ENCODE data around the gene COX4I1. TPM values are rescaled to one million over a fixed set of nuclear protein-coding genes. Genes with fewer than 3 reads are reported as not detected.

The COX4I1 gene
- total and polyA plus RNA-seq, 10 of the 15 experiments (the other 5 are each of a cell fraction or from before 2014, with no cell fraction given) = 480 to 1,889 (median 872) TPM

GRCh38 chr16:85794696-85795095 is 4.8 kb upstream of the COX4I1 start:
- Histone ChIP-seq H3K9me3 (replicated peaks; ENCODE audit: control insufficient read depth, insufficient read depth, low read length) (no peaks in the 10 kb centered on the region), H3K4me1 (ENCODE audit: control insufficient read depth, insufficient read depth, low read length) (no peaks in the 10 kb centered on the region; the same call in 1 of the 2 replicates), H2AFZ (ENCODE audit: control insufficient read depth, low read depth, low read length) (no peak overlapping the region), H3K27me3 (replicated peaks in 1 of 2; ENCODE audit: control insufficient read depth in 2 of 2, insufficient read depth in 2 of 2, low read length in 1 of 2) (no peaks in the 10 kb centered on the region), H3K36me3 (ENCODE audit: control insufficient read depth in 2 of 2, insufficient read depth in 2 of 2, low read length in 1 of 2) (peaks cover 7% of the 10 kb centered on the region in 2 experiments; a peak in 3 of 4 replicates), H3K4me3 (no peak overlapping the region), H3K79me2 (ENCODE audit: control insufficient read depth, insufficient read depth, low read length) (peaks cover 40% of the 10 kb centered on the region), H3K4me2 (ENCODE audit: control insufficient read depth, insufficient read depth) (no peak overlapping the region), H3K27ac (ENCODE audit: control insufficient read depth, insufficient read depth) (no peak overlapping the region), H4K20me1 (ENCODE audit: control insufficient read depth, insufficient read depth) (no peaks in the 10 kb centered on the region), H3K9ac (ENCODE audit: control insufficient read depth, insufficient read depth, low read length) (no peak overlapping the region)
- RAD21 ChIA-PET (ENCODE audit: unreplicated experiment) = no interaction called here
- DNase-seq (ENCODE audit: low read depth, low spot score) = no peak
- BruUV-seq (replicated peaks) = no TSS peak
- in situ Hi-C loops (cut with MboI) (no loop called here), intact Hi-C loops (cut with micrococcal nuclease; ENCODE audit: unreplicated experiment) (no loop called here)
- ATAC-seq = no peak
- POLR2A ChIA-PET = no interaction called here
- 100% methylated on average over 8 of the region's 8 CpGs for WGBS (ENCODE audit: insufficient coverage, insufficient replicate concordance, low lambda C conversion rate, missing lambda C conversion rate)
- no peak for TF ChIP-seq CBX5 (IDR thresholded peaks at IDR 0.05; ENCODE audit: low read depth)
- no peak for TF ChIP-seq NRF1 (conservative IDR thresholded peaks at IDR 0.05; ENCODE audit: low read depth, low read length)
- TF ChIP-seq, protein P1, sequence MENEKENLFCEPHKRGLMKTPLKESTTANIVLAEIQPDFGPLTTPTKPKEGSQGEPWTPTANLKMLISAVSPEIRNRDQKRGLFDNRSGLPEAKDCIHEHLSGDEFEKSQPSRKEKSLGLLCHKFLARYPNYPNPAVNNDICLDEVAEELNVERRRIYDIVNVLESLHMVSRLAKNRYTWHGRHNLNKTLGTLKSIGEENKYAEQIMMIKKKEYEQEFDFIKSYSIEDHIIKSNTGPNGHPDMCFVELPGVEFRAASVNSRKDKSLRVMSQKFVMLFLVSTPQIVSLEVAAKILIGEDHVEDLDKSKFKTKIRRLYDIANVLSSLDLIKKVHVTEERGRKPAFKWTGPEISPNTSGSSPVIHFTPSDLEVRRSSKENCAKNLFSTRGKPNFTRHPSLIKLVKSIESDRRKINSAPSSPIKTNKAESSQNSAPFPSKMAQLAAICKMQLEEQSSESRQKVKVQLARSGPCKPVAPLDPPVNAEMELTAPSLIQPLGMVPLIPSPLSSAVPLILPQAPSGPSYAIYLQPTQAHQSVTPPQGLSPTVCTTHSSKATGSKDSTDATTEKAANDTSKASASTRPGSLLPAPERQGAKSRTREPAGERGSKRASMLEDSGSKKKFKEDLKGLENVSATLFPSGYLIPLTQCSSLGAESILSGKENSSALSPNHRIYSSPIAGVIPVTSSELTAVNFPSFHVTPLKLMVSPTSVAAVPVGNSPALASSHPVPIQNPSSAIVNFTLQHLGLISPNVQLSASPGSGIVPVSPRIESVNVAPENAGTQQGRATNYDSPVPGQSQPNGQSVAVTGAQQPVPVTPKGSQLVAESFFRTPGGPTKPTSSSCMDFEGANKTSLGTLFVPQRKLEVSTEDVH (IDR thresholded peaks at IDR 0.05; ENCODE audit: low read depth, partially characterized antibody) = no peak
- TF ChIP-seq LARP7 (IDR thresholded peaks at IDR 0.05) = no peak
- TF ChIP-seq POLR2A (IDR thresholded peaks at IDR 0.05; ENCODE audit: low read depth, low read length) = no peak
- TF ChIP-seq, protein P2, sequence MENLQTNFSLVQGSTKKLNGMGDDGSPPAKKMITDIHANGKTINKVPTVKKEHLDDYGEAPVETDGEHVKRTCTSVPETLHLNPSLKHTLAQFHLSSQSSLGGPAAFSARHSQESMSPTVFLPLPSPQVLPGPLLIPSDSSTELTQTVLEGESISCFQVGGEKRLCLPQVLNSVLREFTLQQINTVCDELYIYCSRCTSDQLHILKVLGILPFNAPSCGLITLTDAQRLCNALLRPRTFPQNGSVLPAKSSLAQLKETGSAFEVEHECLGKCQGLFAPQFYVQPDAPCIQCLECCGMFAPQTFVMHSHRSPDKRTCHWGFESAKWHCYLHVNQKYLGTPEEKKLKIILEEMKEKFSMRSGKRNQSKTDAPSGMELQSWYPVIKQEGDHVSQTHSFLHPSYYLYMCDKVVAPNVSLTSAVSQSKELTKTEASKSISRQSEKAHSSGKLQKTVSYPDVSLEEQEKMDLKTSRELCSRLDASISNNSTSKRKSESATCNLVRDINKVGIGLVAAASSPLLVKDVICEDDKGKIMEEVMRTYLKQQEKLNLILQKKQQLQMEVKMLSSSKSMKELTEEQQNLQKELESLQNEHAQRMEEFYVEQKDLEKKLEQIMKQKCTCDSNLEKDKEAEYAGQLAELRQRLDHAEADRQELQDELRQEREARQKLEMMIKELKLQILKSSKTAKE (IDR thresholded peaks at IDR 0.05; ENCODE audit: low read depth, poor library complexity, severe bottlenecking) = no peak
- TF ChIP-seq HDAC6 (IDR thresholded peaks at IDR 0.05; ENCODE audit: unreplicated experiment) = no peak
- TF ChIP-seq PKNOX1 (IDR thresholded peaks at IDR 0.05) = no peak
- no peak for TF ChIP-seq EZH2 (IDR thresholded peaks at IDR 0.05; ENCODE audit: borderline replicate concordance, control insufficient read depth, low read depth, low read length)
- TF ChIP-seq SREBF2 (IDR thresholded peaks at IDR 0.05; ENCODE audit: low read length) = no peak
- no peak for TF ChIP-seq PML (IDR thresholded peaks at IDR 0.05; ENCODE audit: low read length)
- no peak for TF ChIP-seq EP300 (IDR thresholded peaks at IDR 0.05; ENCODE audit: borderline replicate concordance in 1 of 2, control insufficient read depth in 1 of 2, low read depth in 2 of 2, low read length in 2 of 2)
- TF ChIP-seq ESRRA (IDR thresholded peaks at IDR 0.05; ENCODE audit: low read length) = no peak
- no peak for TF ChIP-seq ZNF207 (IDR thresholded peaks at IDR 0.05; ENCODE audit: borderline replicate concordance)
- no peak for TF ChIP-seq SRF (IDR thresholded peaks at IDR 0.05; ENCODE audit: low read depth in 2 of 2, low read length in 2 of 2)
- TF ChIP-seq SP1 (IDR thresholded peaks at IDR 0.05; ENCODE audit: low read depth, low read length) = no peak
- no peak for TF ChIP-seq ZZZ3 (IDR thresholded peaks at IDR 0.05; ENCODE audit: control insufficient read depth, insufficient read length, low read depth)
- no peak for TF ChIP-seq HCFC1 (IDR thresholded peaks at IDR 0.05; ENCODE audit: low read length)
- CTCF ChIA-PET = no interaction called here
- SMC1A ChIA-PET (ENCODE audit: uncharacterized antibody, unreplicated experiment) = interaction anchor here (0.9 kb wide), 1 partner anchor 65 kb away, joined by 3 read pairs; no protein-coding TSS in a partner anchor
- no peak for FAIRE-seq

Measured in GM12878 (cell line).